Neuronal stem cell (in vitro differentiated cells): ENCODE results near the gene FST.

Experiments
- DNase-seq: peaks from one replicate; pipeline ENCODE4 v3.0.0-alpha.2; 2013; ENCODE audit warnings: low spot score
- H2AFZ ChIP-seq: one replicate; pipeline ENCODE4 v1.6.1; 2013; ENCODE audit warnings: mild to moderate bottlenecking, low read length, inconsistent platforms
- H2AK5ac ChIP-seq: 2 replicates; pipeline ENCODE4 v1.6.1; 2013; ENCODE audit warnings: low read depth, mild to moderate bottlenecking, inconsistent platforms, low read length, moderate library complexity, mixed read lengths
- H2BK120ac ChIP-seq: 2 replicates; pipeline ENCODE4 v1.6.1; 2013; ENCODE audit warnings: low read depth, mild to moderate bottlenecking, inconsistent platforms, low read length, moderate library complexity, mixed read lengths
- H2BK12ac ChIP-seq: one replicate; pipeline ENCODE4 v1.6.1; 2013; ENCODE audit warnings: low read length, inconsistent platforms
- H2BK15ac ChIP-seq: 2 replicates; pipeline ENCODE4 v1.6.1; 2013; ENCODE audit warnings: mild to moderate bottlenecking, low read length, inconsistent platforms, mixed read lengths
- H2BK5ac ChIP-seq: one replicate; pipeline ENCODE4 v1.6.1; 2013; ENCODE audit warnings: inconsistent platforms, mild to moderate bottlenecking, low read length, moderate library complexity
- H3K14ac ChIP-seq: one replicate; pipeline ENCODE4 v1.6.1; 2013; ENCODE audit warnings: low read length, inconsistent platforms
- H3K18ac ChIP-seq: 2 replicates; pipeline ENCODE4 v1.6.1; 2013; ENCODE audit warnings: low read length, inconsistent platforms
- H3K23ac ChIP-seq: 2 replicates; pipeline ENCODE4 v1.6.1; 2013; ENCODE audit warnings: low read depth, mild to moderate bottlenecking, mixed read lengths, low read length, inconsistent platforms; ENCODE audit not compliant: poor library complexity
- H3K27ac ChIP-seq: replicated peaks from 3 replicates; pipeline ENCODE4 v1.5.1; 2013; ENCODE audit warnings: low read length, inconsistent platforms
- H3K27me3 ChIP-seq, 3 experiments: 2 replicates each; pipeline ENCODE4 v1.6.1; 2013; ENCODE audit warnings: low read length in 3 of 3, mild to moderate bottlenecking in 2 of 3, inconsistent platforms in 1 of 3, low read depth in 1 of 3, mixed read lengths in 1 of 3, moderate library complexity in 1 of 3; ENCODE audit not compliant: control insufficient read depth in 3 of 3, insufficient read depth in 3 of 3
- H3K36me3 ChIP-seq, 2 donors: replicated peaks in 1 of 2; 2 replicates each; pipeline ENCODE4 v1.6.1; 2013; ENCODE audit warnings: low read length in 2 of 2; ENCODE audit not compliant: control insufficient read depth in 2 of 2, insufficient read depth in 2 of 2
- H3K4ac ChIP-seq: 2 replicates; pipeline ENCODE4 v1.6.1; 2013; ENCODE audit warnings: inconsistent platforms, mild to moderate bottlenecking, low read length, moderate library complexity
- H3K4me1 ChIP-seq, 2 donors: 1 replicate in 1 of 2; 2 replicates in 1 of 2; pipeline ENCODE4 v1.6.1; 2013; ENCODE audit warnings: low read length in 2 of 2, low read depth in 1 of 2; ENCODE audit not compliant: control insufficient read depth in 2 of 2, insufficient read depth in 1 of 2
- H3K4me2 ChIP-seq: one replicate; pipeline ENCODE4 v1.6.1; 2013; ENCODE audit warnings: mild to moderate bottlenecking, low read length, inconsistent platforms; ENCODE audit not compliant: insufficient read depth, poor library complexity, severe bottlenecking
- H3K4me3 ChIP-seq, 2 donors: 2 replicates each; pipeline ENCODE4 v1.5.1; 2013; ENCODE audit warnings: low read length in 2 of 2, mild to moderate bottlenecking in 2 of 2, inconsistent platforms in 1 of 2, moderate library complexity in 1 of 2
- H3K79me1 ChIP-seq: one replicate; pipeline ENCODE4 v1.6.1; 2013; ENCODE audit warnings: low read depth, mild to moderate bottlenecking, inconsistent platforms, low read length, moderate library complexity
- H3K9ac ChIP-seq: one replicate; pipeline ENCODE4 v1.6.1; 2013; ENCODE audit warnings: mild to moderate bottlenecking, low read depth, low read length, inconsistent platforms; ENCODE audit not compliant: poor library complexity
- H3K9me3 ChIP-seq, 2 donors: replicated peaks in 1 of 2; 2 replicates each; pipeline versions ENCODE3 to v1.6.1; 2013; ENCODE audit warnings: low read length in 2 of 2, mild to moderate bottlenecking in 2 of 2, inconsistent platforms in 1 of 2, low read depth in 1 of 2, mixed read lengths in 1 of 2, moderate library complexity in 1 of 2; ENCODE audit not compliant: control insufficient read depth in 2 of 2, insufficient read depth in 1 of 2
- H4K8ac ChIP-seq: one replicate; pipeline ENCODE4 v1.6.1; 2013; ENCODE audit warnings: low read depth, mild to moderate bottlenecking, inconsistent platforms, low read length, moderate library complexity
- H4K91ac ChIP-seq: one replicate; pipeline ENCODE4 v1.6.1; 2013; ENCODE audit warnings: low read length, low read depth, mild to moderate bottlenecking, inconsistent platforms; ENCODE audit not compliant: poor library complexity
- WGBS, 2 donors: extraction: QIAGEN DNeasy Blood & Tissue Kit; methylation state at CpG; one replicate each; pipeline ENCODE4 v1.1.7; 2013; ENCODE audit warnings: missing lambda C conversion rate in 2 of 2, mixed read lengths in 1 of 2; ENCODE audit not compliant: insufficient read length in 2 of 2, insufficient replicate concordance in 1 of 2; ENCODE audit errors: extremely low coverage in 2 of 2; 5-methylcytosine and 5-hydroxymethylcytosine counted together

FST gene

DNA sequence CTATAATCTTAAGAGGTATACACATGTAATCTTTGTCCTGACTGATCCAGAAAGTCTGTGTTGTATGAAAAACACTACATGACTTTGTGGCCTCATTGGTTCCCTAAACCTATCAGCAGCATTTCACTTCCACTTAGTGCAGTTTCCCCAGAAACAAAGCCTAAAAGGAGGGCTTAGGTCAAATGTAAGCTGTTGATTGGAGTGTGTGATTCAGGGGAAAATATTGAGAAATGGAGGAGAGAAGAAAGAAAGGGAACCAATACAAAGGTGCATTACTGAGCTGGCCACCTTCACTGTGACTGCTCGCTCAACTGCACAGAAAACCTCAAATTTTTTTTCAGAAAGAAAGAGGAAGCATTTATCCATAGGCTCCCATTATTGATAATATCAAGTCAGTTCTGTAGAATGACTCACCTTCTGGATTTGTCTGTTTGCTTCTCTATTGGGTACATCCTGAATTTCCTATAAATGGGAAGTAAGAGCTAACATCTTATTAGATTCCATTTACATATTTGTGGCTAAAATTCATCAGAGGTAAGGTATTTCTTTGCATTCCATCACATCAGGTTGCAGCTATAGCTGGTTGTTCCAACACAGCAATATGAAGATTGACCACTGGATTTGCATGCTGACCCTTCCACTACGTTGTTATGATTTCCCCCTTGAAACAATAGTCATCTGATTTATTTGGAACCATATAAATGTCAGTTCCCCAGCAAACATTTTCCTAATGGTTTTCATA, 10.3 kb upstream of the FST start:
- H2AFZ ChIP-seq, result no peak overlapping the region

DNA sequence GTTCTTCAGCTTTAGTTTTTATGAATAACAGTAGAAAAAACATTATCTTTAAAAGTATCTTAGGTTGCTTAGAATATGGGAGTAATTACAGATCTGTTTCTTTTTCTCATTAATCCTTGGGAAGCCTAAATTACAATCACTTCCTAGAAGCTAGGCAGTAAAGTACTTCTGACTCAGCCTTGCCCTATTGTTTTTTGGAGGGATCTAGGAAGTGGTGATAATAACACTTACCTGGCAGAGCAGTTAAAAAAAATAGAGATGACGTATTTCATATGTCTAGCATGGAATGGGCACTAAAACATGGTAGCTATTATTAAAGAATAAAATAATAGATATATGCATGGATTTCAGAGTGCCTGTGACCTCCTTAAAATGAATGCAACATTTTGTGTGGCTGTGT, 8.2 kb upstream of the FST start:
- Histone ChIP-seq H3K18ac (no peak overlapping the region), H3K4ac (no peak overlapping the region), H4K91ac (no peak overlapping the region), H2BK5ac (no peak overlapping the region), H3K27me3 (no peaks in the 10 kb centered on the region), H3K79me1 (no peaks in the 10 kb centered on the region), H2BK120ac (no peak overlapping the region), H2AK5ac (no peak overlapping the region), H2BK12ac (no peak overlapping the region), H3K36me3 (no peaks in the 10 kb centered on the region), H2BK15ac (no peak overlapping the region), H3K9me3 (no peaks in the 10 kb centered on the region), H3K4me2 (no peak overlapping the region), H3K4me1 (peaks cover 0 to 5% of the 10 kb centered on the region in 2 donors), H3K14ac (no peak overlapping the region), H3K27ac (no peak overlapping the region), H3K9ac (no peak overlapping the region), H4K8ac (no peak overlapping the region), H3K23ac (no peak overlapping the region), H3K4me3 (no peak overlapping the region), H2AFZ (no peak overlapping the region)
- no peak for DNase-seq
- no CpG with 5 or more reads among the region's 1 CpG for WGBS, 2 donors

More for the DNA sequence above, 10.3 kb upstream of the FST start:
- Histone ChIP-seq H3K79me1 (no peaks in the 10 kb centered on the region), H4K8ac (no peak overlapping the region), H2BK15ac (no peak overlapping the region), H3K27me3 (no peaks in the 10 kb centered on the region), H3K27ac (no peak overlapping the region), H3K36me3 (no peaks in the 10 kb centered on the region), H3K18ac (no peak overlapping the region), H2BK120ac (no peak overlapping the region), H2BK12ac (no peak overlapping the region), H3K4me1 (no peaks in the 10 kb centered on the region), H4K91ac (no peak overlapping the region), H2BK5ac (no peak overlapping the region), H3K9me3 (no peaks in the 10 kb centered on the region), H3K23ac (no peak overlapping the region), H3K9ac (no peak overlapping the region), H3K14ac (no peak overlapping the region), H3K4ac (no peak overlapping the region), H3K4me3 (no peak overlapping the region), H3K4me2 (no peak overlapping the region), H2AK5ac (no peak overlapping the region)
- no peak for DNase-seq
- no CpG with 5 or more reads among the region's 2 CpGs for WGBS, 2 donors

DNA sequence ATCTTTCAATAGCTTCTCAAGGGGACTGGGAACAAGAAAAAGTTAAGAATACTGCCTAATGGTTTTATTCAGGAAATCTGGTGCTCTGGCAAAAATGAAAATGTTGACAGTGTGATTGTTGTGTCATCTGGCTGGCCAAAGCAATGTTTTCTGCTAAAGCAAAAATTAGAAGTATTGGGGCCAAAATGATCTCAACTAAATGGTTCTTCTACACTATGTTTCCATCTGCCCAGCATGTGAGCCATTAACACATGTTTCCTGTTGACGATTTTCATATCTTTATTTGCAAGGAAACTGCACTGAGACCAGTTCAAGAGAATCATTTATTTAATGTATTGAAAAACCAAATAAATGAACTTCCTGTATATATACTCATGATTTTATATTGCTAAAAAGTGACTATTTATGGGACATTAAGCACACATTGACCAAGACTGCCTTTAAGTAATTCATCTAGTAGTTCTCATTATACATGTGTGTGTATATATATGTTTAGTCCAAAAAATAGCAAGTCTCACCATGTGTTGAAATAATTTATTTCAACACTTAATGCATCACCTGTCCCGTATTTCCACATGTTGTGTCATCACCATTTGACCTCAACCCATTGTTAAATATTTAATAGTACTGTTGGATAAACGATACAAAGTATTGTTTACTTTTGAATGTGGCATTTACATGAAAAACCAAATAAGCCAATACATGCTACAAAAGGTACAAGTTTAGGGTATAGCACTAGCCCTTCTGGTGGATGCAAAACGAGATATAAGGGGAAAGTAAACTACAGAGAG, 7.5 kb upstream of the FST start:
- H2AK5ac ChIP-seq, result no peak overlapping the region
- H3K18ac ChIP-seq, result no peak overlapping the region
- H2BK5ac ChIP-seq, result no peak overlapping the region
- no peak overlapping the region for H3K4me3 ChIP-seq
- H3K27me3 ChIP-seq, result no peaks in the 10 kb centered on the region
- DNase-seq, result no peak
- WGBS, 2 donors, result no CpG with 5 or more reads among the region's 4 CpGs
- no peak overlapping the region for H2AFZ ChIP-seq
- no peaks in the 10 kb centered on the region for H3K9me3 ChIP-seq
- H3K23ac ChIP-seq, result no peak overlapping the region
- no peak overlapping the region for H2BK12ac ChIP-seq
- H3K4me1 ChIP-seq, result peaks cover 0 to 5% of the 10 kb centered on the region in 2 donors
- H3K27ac ChIP-seq, result no peak overlapping the region
- H3K4me2 ChIP-seq, result no peak overlapping the region
- no peaks in the 10 kb centered on the region for H3K79me1 ChIP-seq
- H3K36me3 ChIP-seq, result no peaks in the 10 kb centered on the region
- no peak overlapping the region for H3K9ac ChIP-seq
- H4K8ac ChIP-seq, result no peak overlapping the region
- H2BK15ac ChIP-seq, result no peak overlapping the region
- H2BK120ac ChIP-seq, result no peak overlapping the region
- H3K14ac ChIP-seq, result no peak overlapping the region
- H4K91ac ChIP-seq, result no peak overlapping the region
- no peak overlapping the region for H3K4ac ChIP-seq

DNA sequence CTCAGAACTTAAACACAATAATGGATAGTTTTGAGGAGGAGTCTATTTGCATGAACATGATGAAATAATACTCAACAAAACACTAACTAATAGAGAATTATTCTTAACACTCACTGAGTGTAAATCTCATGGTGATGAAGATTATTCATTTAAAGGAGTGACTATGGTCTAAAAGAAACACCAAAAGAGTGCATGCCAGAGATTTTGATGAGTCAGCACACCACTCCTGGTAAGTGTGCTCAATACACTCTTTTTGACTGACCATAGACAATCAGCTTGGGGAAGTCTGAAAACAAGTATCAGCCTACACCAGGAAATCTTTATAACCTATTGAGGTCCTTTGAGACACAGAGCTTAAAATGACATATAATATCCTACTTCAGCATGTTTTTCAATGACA, 6.8 kb upstream of the FST start:
- H2BK5ac ChIP-seq, result no peak overlapping the region
- H3K14ac ChIP-seq, result no peak overlapping the region
- H3K9ac ChIP-seq, result no peak overlapping the region
- no peak overlapping the region for H2BK15ac ChIP-seq
- no peak overlapping the region for H2BK12ac ChIP-seq
- H4K91ac ChIP-seq, result no peak overlapping the region
- no peaks in the 10 kb centered on the region for H3K79me1 ChIP-seq
- H2BK120ac ChIP-seq, result no peak overlapping the region
- no peak overlapping the region for H3K18ac ChIP-seq
- H3K9me3 ChIP-seq, result no peaks in the 10 kb centered on the region
- H3K27me3 ChIP-seq, result no peaks in the 10 kb centered on the region
- H3K36me3 ChIP-seq, result no peaks in the 10 kb centered on the region
- H2AFZ ChIP-seq, result no peak overlapping the region
- no peak overlapping the region for H4K8ac ChIP-seq
- no peak overlapping the region for H3K4me2 ChIP-seq
- no peak overlapping the region for H3K23ac ChIP-seq
- DNase-seq, result no peak
- H3K27ac ChIP-seq, result no peak overlapping the region
- H2AK5ac ChIP-seq, result no peak overlapping the region
- H3K4me1 ChIP-seq, result peaks cover 0 to 5% of the 10 kb centered on the region in 2 donors
- H3K4me3 ChIP-seq, result no peak overlapping the region
- H3K4ac ChIP-seq, result no peak overlapping the region
